ENCODE measurements around the gene EVA1A.

GRCh38 chr2:75475976-75476375, 84.8 kb downstream of the EVA1A start:
- TF ChIP-seq, protein P1, sequence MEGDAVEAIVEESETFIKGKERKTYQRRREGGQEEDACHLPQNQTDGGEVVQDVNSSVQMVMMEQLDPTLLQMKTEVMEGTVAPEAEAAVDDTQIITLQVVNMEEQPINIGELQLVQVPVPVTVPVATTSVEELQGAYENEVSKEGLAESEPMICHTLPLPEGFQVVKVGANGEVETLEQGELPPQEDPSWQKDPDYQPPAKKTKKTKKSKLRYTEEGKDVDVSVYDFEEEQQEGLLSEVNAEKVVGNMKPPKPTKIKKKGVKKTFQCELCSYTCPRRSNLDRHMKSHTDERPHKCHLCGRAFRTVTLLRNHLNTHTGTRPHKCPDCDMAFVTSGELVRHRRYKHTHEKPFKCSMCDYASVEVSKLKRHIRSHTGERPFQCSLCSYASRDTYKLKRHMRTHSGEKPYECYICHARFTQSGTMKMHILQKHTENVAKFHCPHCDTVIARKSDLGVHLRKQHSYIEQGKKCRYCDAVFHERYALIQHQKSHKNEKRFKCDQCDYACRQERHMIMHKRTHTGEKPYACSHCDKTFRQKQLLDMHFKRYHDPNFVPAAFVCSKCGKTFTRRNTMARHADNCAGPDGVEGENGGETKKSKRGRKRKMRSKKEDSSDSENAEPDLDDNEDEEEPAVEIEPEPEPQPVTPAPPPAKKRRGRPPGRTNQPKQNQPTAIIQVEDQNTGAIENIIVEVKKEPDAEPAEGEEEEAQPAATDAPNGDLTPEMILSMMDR (conservative IDR thresholded peaks at IDR 0.05): no peak
- no peak for TF ChIP-seq EZH2 (IDR thresholded peaks at IDR 0.05; ENCODE audit: low read depth)
